GM18520 (cell line): ENCODE data around the gene COX6A1.
A peak's percentile ranks its signal among the peaks of the same experiment; 100 is the strongest.
"Not testable (repeated sequence)": the region's sequence is repeated elsewhere in the genome, so short reads cannot be mapped to it uniquely, and the experiment has no call there.

ENCODE experiments used
- ATAC-seq: cut with Tn5 transposase; IDR thresholded peaks from one replicate; pipeline ENCODE4 v1.9.1; 2021; ENCODE audit not compliant: unreplicated experiment

The COX6A1 gene

GRCh38 chr12:120425797-120426196 lies 12.1 kb upstream of the COX6A1 start:
- ATAC-seq = no peak

GRCh38 chr12:120428597-120429229 lies 9.2 kb upstream of the COX6A1 start:
- no peak for ATAC-seq

GRCh38 chr12:120429368-120429767 lies 8.5 kb upstream of the COX6A1 start:
- ATAC-seq = no peak

GRCh38 chr12:120432772-120433525 lies 5.0 kb upstream of the COX6A1 start:
- ATAC-seq = no peak

- ATAC-seq = no peak
These were observed 734 bp downstream of the COX6A1 start for GRCh38 chr12:120438495-120439198.

GRCh38 chr12:120439646-120440247 lies 1.8 kb downstream of the COX6A1 start:
- ATAC-seq = no peak

- ATAC-seq = no peak
These were observed 6.8 kb downstream of the COX6A1 start for GRCh38 chr12:120444676-120445075.

- peak; percentile 81 for ATAC-seq
These were observed 8.3 kb downstream of the COX6A1 start, which contains the start of the genes GATC and TRIAP1 for GRCh38 chr12:120445911-120446843. Gene GATC (plus strand): TSS chr12:120446444. CDS start chr12:120446481, 37 bp downstream. Gene TRIAP1 (minus strand): TSS chr12:120446384. CDS start chr12:120446372, 12 bp downstream.

GRCh38 chr12:120446844-120447178 lies 8.9 kb downstream of the COX6A1 start:
- not testable (repeated sequence) for ATAC-seq

- no peak for ATAC-seq
These were observed 10.1 kb downstream of the COX6A1 start for GRCh38 chr12:120447992-120448391.

- not testable (repeated sequence) for ATAC-seq
These were observed 14.6 kb downstream of the COX6A1 start for GRCh38 chr12:120452524-120452923.

- ATAC-seq = no peak
These were observed 15.3 kb downstream of the COX6A1 start for GRCh38 chr12:120453060-120453750.

GRCh38 chr12:120453977-120454376 lies 16.1 kb downstream of the COX6A1 start:
- no peak for ATAC-seq

GRCh38 chr12:120455302-120455701 lies 17.4 kb downstream of the COX6A1 start:
- no peak for ATAC-seq

- ATAC-seq = no peak
These were observed 19.2 kb downstream of the COX6A1 start for GRCh38 chr12:120457133-120457532.

- ATAC-seq = no peak
These were observed 22.2 kb downstream of the COX6A1 start for GRCh38 chr12:120460157-120460556.

- ATAC-seq = no peak
These were observed 24.3 kb downstream of the COX6A1 start for GRCh38 chr12:120462099-120462640.

GRCh38 chr12:120463712-120464111 lies 25.8 kb downstream of the COX6A1 start:
- ATAC-seq = no peak

- ATAC-seq = no peak
These were observed 27.8 kb downstream of the COX6A1 start for GRCh38 chr12:120465756-120466155.
